HG02642 (cell line): ENCODE data around the gene EIF4E1B.

ENCODE experiments used
- ATAC-seq: cut with Tn5 transposase; IDR thresholded peaks from one replicate; pipeline ENCODE4 v1.9.1; 2021; ENCODE audit warnings: mild to moderate bottlenecking; ENCODE audit not compliant: unreplicated experiment, poor library complexity

The EIF4E1B gene

GRCh38 chr5:176679365-176680225 is 49.1 kb downstream of the EIF4E1B start:
- ATAC-seq: no peak

- no peak for ATAC-seq
These were observed 49.7 kb downstream of the EIF4E1B start for GRCh38 chr5:176680226-176680563.

DNA sequence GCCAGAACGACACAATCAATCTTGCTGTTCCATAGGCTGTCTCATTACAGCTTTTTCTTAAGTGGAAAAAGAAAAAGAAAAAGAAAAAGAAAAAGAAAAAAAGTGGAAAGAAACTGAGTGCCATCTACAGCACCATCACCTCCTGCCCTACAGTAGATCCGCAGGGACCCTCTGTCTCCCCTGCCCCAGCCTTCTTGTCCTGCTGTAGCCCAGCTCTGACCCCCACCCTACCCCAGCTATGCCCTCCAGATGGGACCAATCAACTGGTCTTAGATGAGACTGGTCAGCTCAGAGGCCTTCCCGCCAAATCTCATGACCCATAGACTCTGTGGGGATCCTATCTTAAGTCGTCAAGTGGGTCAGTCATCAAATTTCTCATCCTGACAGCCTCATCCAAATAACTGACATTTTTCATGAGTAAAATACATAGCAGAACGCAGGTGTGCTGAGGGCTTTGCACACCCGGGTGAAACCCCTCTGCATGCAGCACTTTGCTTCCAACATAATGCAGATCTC is 51.6 kb downstream of the EIF4E1B start:
- ATAC-seq: no peak

- ATAC-seq: no peak
These were observed 54.5 kb downstream of the EIF4E1B start for GRCh38 chr5:176685010-176685409.

DNA sequence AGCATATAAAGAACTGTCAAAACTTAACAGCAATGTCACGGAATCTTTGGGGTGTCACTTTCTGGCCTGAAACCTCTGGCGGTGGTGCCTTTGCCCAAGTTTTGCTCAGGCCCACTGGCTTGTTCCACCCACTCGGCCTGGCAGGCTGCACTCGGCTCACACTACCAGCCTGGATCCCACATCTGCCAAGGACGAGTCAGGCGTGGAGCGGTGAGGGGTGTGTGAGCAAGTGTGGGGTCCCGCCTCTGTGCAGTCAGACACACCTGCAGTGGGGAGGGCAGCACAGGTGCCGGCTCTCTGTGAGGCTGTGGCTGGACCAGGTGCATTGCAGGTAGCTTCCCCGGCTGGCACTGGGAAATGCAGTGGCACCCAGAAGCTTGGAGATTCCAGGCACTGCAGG is 56.8 kb downstream of the EIF4E1B start:
- ATAC-seq: no peak

DNA sequence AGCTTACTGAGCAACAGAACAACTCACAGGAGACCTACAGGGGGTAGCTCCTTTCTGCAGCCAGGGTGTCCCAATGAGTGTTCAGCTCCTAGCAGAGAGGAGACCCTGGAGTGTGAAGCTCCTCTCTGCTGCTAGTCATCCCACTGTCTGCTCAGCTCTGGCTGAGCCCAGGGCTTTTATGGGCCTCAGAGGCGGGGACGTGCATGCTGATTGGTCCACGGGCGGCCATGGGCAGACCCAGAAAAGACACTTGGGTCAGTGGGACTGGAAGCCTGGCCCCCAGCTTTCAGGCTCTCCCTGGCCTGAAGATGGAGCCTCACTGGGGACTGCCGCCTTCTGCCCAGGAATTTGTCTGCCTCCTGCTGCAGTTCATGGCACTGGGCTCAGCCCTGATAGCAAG is 57.4 kb downstream of the EIF4E1B start:
- no peak for ATAC-seq

GRCh38 chr5:176690911-176691310 is 60.4 kb downstream of the EIF4E1B start:
- no peak for ATAC-seq

DNA sequence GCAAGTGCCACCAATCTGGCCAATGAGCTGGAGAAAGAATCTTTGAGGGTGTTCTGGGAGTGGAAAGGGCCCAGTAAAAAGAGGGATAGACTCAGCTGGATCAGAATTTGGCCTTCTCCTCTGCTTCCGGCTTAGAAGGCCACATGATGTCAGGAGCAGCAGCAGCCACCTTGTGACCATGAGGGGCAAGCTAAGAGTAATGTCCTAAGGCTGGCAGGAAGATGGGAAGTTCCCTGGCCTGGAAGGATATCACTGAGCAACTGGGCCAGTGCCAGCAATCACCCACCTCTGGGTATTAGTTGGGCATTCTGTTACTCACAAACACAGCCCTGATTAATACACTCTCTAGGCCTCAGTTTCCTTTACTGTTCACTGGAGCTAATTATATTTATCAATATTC is 61.0 kb downstream of the EIF4E1B start:
- no peak for ATAC-seq

GRCh38 chr5:176692326-176692725 is 61.9 kb downstream of the EIF4E1B start:
- ATAC-seq: no peak

DNA sequence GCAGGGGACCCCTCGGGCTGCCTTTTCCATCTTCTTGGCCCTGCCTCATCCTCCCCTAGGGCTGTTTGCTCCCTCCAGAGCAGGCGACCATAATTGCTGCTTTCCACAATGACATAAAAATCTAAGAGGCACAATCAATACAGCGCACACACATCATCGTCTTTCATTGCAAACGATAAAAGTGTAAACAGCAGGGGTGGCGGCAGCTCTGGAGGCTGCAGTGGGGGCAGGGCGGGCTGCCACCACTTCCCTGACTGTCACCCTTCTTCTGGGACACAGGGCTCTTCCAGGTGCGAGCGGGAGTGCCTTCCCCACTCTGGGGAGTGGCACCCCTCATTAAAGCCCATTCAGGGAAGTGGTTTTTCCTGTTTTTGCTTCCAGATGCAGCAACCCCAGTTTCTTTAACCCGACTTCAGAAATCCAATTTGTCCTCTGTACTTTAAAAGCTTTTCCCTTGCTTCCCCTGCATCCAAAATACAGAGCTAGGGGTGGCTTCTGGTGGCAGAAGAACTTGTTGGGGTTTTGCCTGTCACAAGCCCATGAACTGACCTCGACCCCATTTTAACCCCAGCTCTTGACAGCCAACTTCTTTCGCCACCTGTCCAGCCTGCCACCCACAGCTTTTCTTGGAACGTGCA is 62.5 kb downstream of the EIF4E1B start:
- ATAC-seq: no peak

GRCh38 chr5:176693477-176693851 is 63.0 kb downstream of the EIF4E1B start:
- no peak for ATAC-seq

GRCh38 chr5:176694146-176694545 is 63.7 kb downstream of the EIF4E1B start:
- no peak for ATAC-seq

DNA sequence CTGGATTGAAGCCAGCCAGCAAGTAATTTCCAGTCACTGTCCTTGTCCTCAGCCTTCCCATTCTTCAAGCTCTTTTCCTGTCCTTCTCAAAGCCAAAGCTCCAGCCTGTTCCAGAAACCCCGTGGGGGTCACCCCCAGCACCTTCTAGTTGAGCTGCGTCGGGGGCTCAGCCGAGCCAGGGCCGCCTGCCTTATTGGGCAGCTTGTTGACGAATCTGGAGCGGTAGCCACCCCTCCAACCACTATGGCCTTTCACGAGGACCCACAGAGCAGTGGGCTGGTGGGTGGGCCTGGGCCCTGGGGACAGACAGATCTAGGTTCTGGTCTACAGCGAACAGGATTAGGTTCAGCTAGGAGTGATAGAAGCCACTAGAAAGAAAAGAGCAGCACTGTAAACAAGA is 64.2 kb downstream of the EIF4E1B start:
- ATAC-seq: no peak

- ATAC-seq: no peak
These were observed 64.6 kb downstream of the EIF4E1B start for GRCh38 chr5:176695073-176695472.
